Kidney (tissue), 14 donors: Measurements from ENCODE around the gene CRK. TPM values are rescaled to one million over a fixed set of nuclear protein-coding genes. Genes with fewer than 3 reads are reported as not detected.

Experiments
- DNase-seq, 5 donors: peaks; one replicate each; pipeline ENCODE4 v3.0.0-alpha.2; 2013 to 2020
- FAIRE-seq: peaks from 2 replicates; lab custom pipeline; 2012; peaks lifted over from hg19 to GRCh38; lab: Jason Lieb, UNC
- H3K27ac ChIP-seq, 2 donors: one replicate each; pipeline ENCODE4 v1.7.0; 2013; ENCODE audit warnings: low read depth in 2 of 2, low read length in 2 of 2, inconsistent platforms in 1 of 2
- H3K27me3 ChIP-seq: one replicate; pipeline ENCODE4 v1.7.1; 2013; ENCODE audit warnings: low read length, inconsistent platforms; ENCODE audit not compliant: control insufficient read depth, insufficient read depth
- H3K36me3 ChIP-seq, 3 donors: one replicate each; pipeline versions ENCODE4 v1.7.0 to v1.7.1; 2013; ENCODE audit warnings: low read length in 3 of 3, control low read depth in 1 of 3, inconsistent platforms in 1 of 3; ENCODE audit not compliant: insufficient read depth in 3 of 3, control insufficient read depth in 2 of 3
- H3K4me1 ChIP-seq, 3 donors: one replicate each; pipeline versions ENCODE4 v1.7.0 to v1.7.1; 2013; ENCODE audit warnings: low read length in 3 of 3, inconsistent platforms in 1 of 3, low read depth in 1 of 3; ENCODE audit not compliant: control insufficient read depth in 2 of 3, insufficient read depth in 2 of 3
- H3K4me3 ChIP-seq, 3 donors: one replicate each; pipeline versions ENCODE4 v1.7.0 to v1.8.1; 2013; ENCODE audit warnings: low read length in 3 of 3, control low read depth in 1 of 3, inconsistent platforms in 1 of 3
- H3K9ac ChIP-seq, 3 donors: one replicate each; pipeline versions ENCODE4 v1.7.0 to v1.7.1; 2013; ENCODE audit warnings: low read length in 3 of 3, control low read depth in 1 of 3, inconsistent platforms in 1 of 3
- H3K9me3 ChIP-seq, 3 donors: one replicate each; pipeline versions ENCODE4 v1.7.0 to v1.7.1; 2013; ENCODE audit warnings: low read length in 3 of 3, control low read depth in 1 of 3, inconsistent platforms in 1 of 3; ENCODE audit not compliant: control insufficient read depth in 2 of 3, insufficient read depth in 1 of 3
- CTCF ChIP-seq: IDR thresholded peaks from 3 replicates; pipeline ENCODE4 v1.5.1; 2012; ENCODE audit warnings: mild to moderate bottlenecking, moderate library complexity, borderline replicate concordance; ENCODE audit not compliant: insufficient read depth; ENCODE audit errors: extremely low read depth
- intact Hi-C: fragments of 100-400 bp; cut with DNase I; formaldehyde crosslinking; loops from one replicate; pipeline ENCODE4 v1.11.1; 2022
- polyA plus RNA-seq: library from polyadenylated mRNA; stranded (reverse); fragments of 350-450 nt; fragmentation: Illumina TruSeq; extraction: RNeasy Lipid Tissue Mini Kit (QIAGEN cat#74804); gene quantifications from one replicate; pipeline ENCODE4 v1.2.3, GENCODE V29; 2014; ENCODE audit warnings: low read depth, low replicate concordance; ENCODE audit not compliant: insufficient read depth
- total RNA-seq: library from RNA; stranded (reverse); fragmentation: NEBNext Ultra II Directional; extraction: Animal tissue kit (Norgen Biotek cat#: 25700); gene quantifications from one replicate; pipeline ENCODE4 v1.2.1, GENCODE V29; 2021
- donor health status: control.
- donor health status: control.
- donor health status: control.
- donor health status: control.
- donor health status: control.
- donor health status: DM: yes; HTN: yes; CAD: no.
- donor health status: Normal renal cell carcinoma (clear cell type).

CRK gene
- total and polyA plus RNA-seq, 2 donors from 2014 or later, result 26.8 to 61.3 TPM

DNA sequence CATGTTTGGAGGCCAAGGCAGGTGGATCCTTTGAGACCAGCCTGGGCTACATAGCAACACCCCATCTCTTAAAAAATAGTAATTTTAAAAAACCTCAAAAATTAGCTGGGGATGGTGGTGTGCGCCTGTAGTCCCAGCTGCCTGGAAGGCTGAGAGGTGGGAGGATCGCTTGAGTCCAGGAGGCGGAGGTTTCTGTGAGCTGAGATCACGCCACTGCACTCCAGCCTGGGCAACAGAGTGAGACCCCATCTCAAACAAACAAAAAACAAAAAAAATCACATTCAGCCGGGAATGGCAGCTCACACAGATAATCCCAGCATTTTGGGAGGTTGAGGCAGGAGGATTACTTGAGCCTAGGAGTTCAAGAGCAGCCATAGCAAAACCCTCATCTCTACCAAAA lies 39.6 kb downstream of the CRK start:
- H3K27me3 ChIP-seq, result no peaks in the 10 kb centered on the region
- intact Hi-C loops, result no loop called here
- H3K9ac ChIP-seq, result no peak overlapping the region
- H3K27ac ChIP-seq, result no peak overlapping the region
- FAIRE-seq (no peak), DNase-seq (no peak)
- no peaks in the 10 kb centered on the region for H3K9me3 ChIP-seq
- no peak for TF ChIP-seq CTCF
- peaks cover 1 to 6% (median 3%) of the 10 kb centered on the region in 3 donors for H3K36me3 ChIP-seq
- no peak overlapping the region for H3K4me3 ChIP-seq
- H3K4me1 ChIP-seq, result peaks cover 0 to 3% (median 0%) of the 10 kb centered on the region in 3 donors

GRCh38 chr17:1414634-1415033 lies 41.4 kb downstream of the CRK start:
- peak in 1 of 5 donors; percentile 15 for DNase-seq
- H3K9ac ChIP-seq, result no peak overlapping the region
- no peak overlapping the region for H3K27ac ChIP-seq
- no peak for TF ChIP-seq CTCF
- H3K9me3 ChIP-seq, result no peaks in the 10 kb centered on the region
- intact Hi-C loops, result no loop called here
- H3K27me3 ChIP-seq, result no peaks in the 10 kb centered on the region
- peaks cover 0 to 3% (median 0%) of the 10 kb centered on the region in 3 donors for H3K4me1 ChIP-seq
- FAIRE-seq, result no peak
- no peak overlapping the region for H3K4me3 ChIP-seq
- H3K36me3 ChIP-seq, result no peaks in the 10 kb centered on the region

- Histone ChIP-seq H3K9me3 (no peaks in the 10 kb centered on the region), H3K4me3 (no peak overlapping the region), H3K4me1 (peaks cover 0 to 3% (median 0%) of the 10 kb centered on the region in 3 donors), H3K27ac (no peak overlapping the region), H3K9ac (no peak overlapping the region), H3K36me3 (no peaks in the 10 kb centered on the region), H3K27me3 (no peaks in the 10 kb centered on the region)
- TF ChIP-seq CTCF, result no peak
- intact Hi-C loops, result no loop called here
- DNase-seq (peak in 1 of 5 donors; percentile 40), FAIRE-seq (no peak)
Observed at GRCh38 chr17:1414001-1414574, 41.9 kb downstream of the CRK start.

GRCh38 chr17:1413281-1413791 lies 42.7 kb downstream of the CRK start:
- Histone ChIP-seq H3K27me3 (no peaks in the 10 kb centered on the region), H3K27ac (no peak overlapping the region), H3K36me3 (no peaks in the 10 kb centered on the region), H3K4me3 (no peak overlapping the region), H3K9me3 (no peaks in the 10 kb centered on the region), H3K9ac (no peak overlapping the region), H3K4me1 (peaks cover 0 to 3% (median 0%) of the 10 kb centered on the region in 3 donors)
- TF ChIP-seq CTCF, result no peak
- intact Hi-C loops, result no loop called here
- no peak for FAIRE-seq
- peak in 3 of 5 donors; percentile 39 to 77 (median 40) for DNase-seq
